ENCODE data around the gene RPS3. TPM values are rescaled to one million over a fixed set of nuclear protein-coding genes. Genes with fewer than 3 reads are reported as not detected.

Gene RPS3
- total RNA-seq, 1 experiment from 2014 or later = 3,765 TPM

- Histone ChIP-seq H3K4me1 (ENCODE audit: insufficient read depth, low read length) (peaks cover 3% of the 10 kb centered on the region; the same call in 1 of the 2 replicates), H3K27me3 (ENCODE audit: insufficient read depth, low read length) (peaks cover 41% of the 10 kb centered on the region), H4K5ac (ENCODE audit: insufficient read length, low read depth, low read length) (no peak overlapping the region), H3K18ac (ENCODE audit: insufficient read length, low read depth, low read length) (no peak overlapping the region), H2BK15ac (ENCODE audit: low read depth, low read length) (no peak overlapping the region), H3K79me1 (ENCODE audit: insufficient read depth, low read depth, low read length, poor library complexity, severe bottlenecking) (no peaks in the 10 kb centered on the region), H3K23ac (ENCODE audit: insufficient read length, low read depth, low read length) (no peak overlapping the region), H3K9ac (ENCODE audit: extremely low read depth, insufficient read length, low read length) (no peak overlapping the region), H3K27ac (ENCODE audit: insufficient read length, low read depth, low read length) (no peak overlapping the region), H2AK5ac (ENCODE audit: insufficient read length, low read length) (no peak overlapping the region), H3K14ac (ENCODE audit: insufficient read depth, low read length) (no peak overlapping the region), H2AFZ (ENCODE audit: low read length) (no peak overlapping the region), H3K4me2 (ENCODE audit: insufficient read depth, insufficient read length, low read length) (peak overlapping the region; percentile 62), H4K91ac (ENCODE audit: insufficient read length, low read depth, low read length) (no peak overlapping the region), H2BK20ac (ENCODE audit: low read depth, low read length, poor library complexity, severe bottlenecking) (no peak overlapping the region), H4K20me1 (ENCODE audit: control insufficient read depth, insufficient read depth, insufficient read length) (no peaks in the 10 kb centered on the region), H3K56ac (ENCODE audit: insufficient read length, low read depth, low read length) (no peak overlapping the region), H3K23me2 (ENCODE audit: insufficient read length, low read depth, low read length, poor library complexity, severe bottlenecking) (peaks cover 6% of the 10 kb centered on the region), H3T11ph (ENCODE audit: low read length) (no peak overlapping the region), H3K9me3 (ENCODE audit: control insufficient read depth, low read depth, low read length) (peaks cover 10% of the 10 kb centered on the region), H2BK5ac (ENCODE audit: insufficient read length, low read length) (no peak overlapping the region), H3K4ac (ENCODE audit: low read depth, low read length) (no peak overlapping the region), H3K79me2 (ENCODE audit: insufficient read depth, low read length) (no peaks in the 10 kb centered on the region), H2BK120ac (ENCODE audit: low read depth, low read length, poor library complexity, severe bottlenecking) (no peak overlapping the region), H2BK12ac (ENCODE audit: insufficient read length, low read depth, low read length) (no peak overlapping the region), H4K8ac (replicated peaks; ENCODE audit: insufficient read length, low read depth, low read length) (no peak overlapping the region)
- WGBS (ENCODE audit: extremely low coverage, insufficient read length, low lambda C conversion rate) = no CpG with 5 or more reads among the region's 32 CpGs
- Mint-ChIP-seq H3K36me3 (ENCODE audit: insufficient read depth in 1 of 3, low read depth in 3 of 3) (peaks cover 3 to 11% (median 8%) of the 10 kb centered on the region in 3 experiments; a peak in 6 of 7 replicates), H3K27ac (peak overlapping the region in 1 of 3 experiments; percentile 40; a peak in 1 of 7 replicates), H3K4me1 (peaks cover 29% of the 10 kb centered on the region in 2 experiments), H3K27me3 (ENCODE audit: low read depth) (peaks cover 62% of the 10 kb centered on the region), H3K4me3 (peak overlapping the region; percentile 55 to 82), H3K9me3 (peaks cover 16 to 24% of the 10 kb centered on the region in 2 experiments)
- TF ChIP-seq CTCF (conservative IDR thresholded peaks at IDR 0.05) = no peak
- DNase-seq = no peak
These were observed 31.6 kb downstream of the RPS3 start for GRCh38 chr11:75430714-75431532.
